Measurements from ENCODE around the gene GLS.

GRCh38 chr2:190981733-190982132, 101.1 kb downstream of the GLS start:
- TF ChIP-seq MYC (IDR thresholded peaks at IDR 0.05; ENCODE audit: low read depth, low read length): no peak
- no peak for TF ChIP-seq POLR2A (IDR thresholded peaks at IDR 0.05; ENCODE audit: low read depth, low read length)
- no peak for TF ChIP-seq CTCF (IDR thresholded peaks at IDR 0.05; ENCODE audit: extremely low read depth in 1 of 2, insufficient read depth in 1 of 2, low read depth in 1 of 2, low read length in 2 of 2)
- TF ChIP-seq POLR2AphosphoS5 (IDR thresholded peaks at IDR 0.05; ENCODE audit: insufficient read depth, low read depth, low read length): no peak

All from endothelial cell of umbilical vein (primary cell).